Muscle layer of duodenum (tissue), 2 donors: ENCODE measurements around the gene NUP107.

Experiments used
- H3K27ac ChIP-seq: one replicate; pipeline ENCODE4 v1.7.0; 2013; ENCODE audit warnings: mild to moderate bottlenecking, low read length
- H3K27me3 ChIP-seq: one replicate; pipeline ENCODE4 v1.7.0; 2013; ENCODE audit warnings: low read depth, mild to moderate bottlenecking, control low read depth, low read length
- H3K36me3 ChIP-seq, 2 donors: one replicate each; pipeline ENCODE4 v1.7.0; 2013; ENCODE audit warnings: low read length in 2 of 2, control low read depth in 1 of 2, mild to moderate bottlenecking in 1 of 2; ENCODE audit not compliant: insufficient read depth in 2 of 2, control insufficient read depth in 1 of 2
- H3K4me1 ChIP-seq, 2 donors: one replicate each; pipeline ENCODE4 v1.7.0; 2013; ENCODE audit warnings: low read length in 2 of 2, mild to moderate bottlenecking in 2 of 2, control low read depth in 1 of 2, moderate library complexity in 1 of 2; ENCODE audit not compliant: insufficient read depth in 2 of 2, control insufficient read depth in 1 of 2
- H3K4me3 ChIP-seq, 2 donors: one replicate each; pipeline ENCODE4 v1.7.0; 2013; ENCODE audit warnings: low read length in 2 of 2, low read depth in 1 of 2, mild to moderate bottlenecking in 1 of 2
- H3K9me3 ChIP-seq, 2 donors: one replicate each; pipeline ENCODE4 v1.7.0; 2013; ENCODE audit warnings: low read length in 2 of 2, control low read depth in 1 of 2, mild to moderate bottlenecking in 1 of 2; ENCODE audit not compliant: control insufficient read depth in 1 of 2
- donor health status: healthy.

Gene NUP107

GRCh38 chr12:68790952-68791234, 104.1 kb downstream of the NUP107 start:
- H3K27me3 ChIP-seq, result no peaks in the 10 kb centered on the region
- no peaks in the 10 kb centered on the region for H3K9me3 ChIP-seq
- no peak overlapping the region for H3K27ac ChIP-seq
- H3K4me3 ChIP-seq, result no peak overlapping the region
- H3K36me3 ChIP-seq, result no peaks in the 10 kb centered on the region
- H3K4me1 ChIP-seq, result no peaks in the 10 kb centered on the region

GRCh38 chr12:68791897-68792481, 105.2 kb downstream of the NUP107 start:
- Histone ChIP-seq H3K27ac (no peak overlapping the region), H3K36me3 (no peaks in the 10 kb centered on the region), H3K4me3 (no peak overlapping the region), H3K27me3 (no peaks in the 10 kb centered on the region), H3K4me1 (no peaks in the 10 kb centered on the region), H3K9me3 (no peaks in the 10 kb centered on the region)

GRCh38 chr12:68792952-68793351, 106.2 kb downstream of the NUP107 start:
- Histone ChIP-seq H3K4me1 (no peaks in the 10 kb centered on the region), H3K27me3 (no peaks in the 10 kb centered on the region), H3K36me3 (no peaks in the 10 kb centered on the region), H3K27ac (no peak overlapping the region), H3K9me3 (no peaks in the 10 kb centered on the region), H3K4me3 (no peak overlapping the region)

- Histone ChIP-seq H3K27me3 (no peaks in the 10 kb centered on the region), H3K36me3 (no peaks in the 10 kb centered on the region), H3K27ac (no peak overlapping the region), H3K4me3 (no peak overlapping the region), H3K4me1 (no peaks in the 10 kb centered on the region), H3K9me3 (no peaks in the 10 kb centered on the region)
Measured at GRCh38 chr12:68793436-68793835, 106.7 kb downstream of the NUP107 start.

- Histone ChIP-seq H3K9me3 (no peaks in the 10 kb centered on the region), H3K4me3 (no peak overlapping the region), H3K27ac (no peak overlapping the region), H3K4me1 (no peaks in the 10 kb centered on the region), H3K36me3 (no peaks in the 10 kb centered on the region), H3K27me3 (no peaks in the 10 kb centered on the region)
Measured at GRCh38 chr12:68793975-68794652, 107.3 kb downstream of the NUP107 start.

DNA sequence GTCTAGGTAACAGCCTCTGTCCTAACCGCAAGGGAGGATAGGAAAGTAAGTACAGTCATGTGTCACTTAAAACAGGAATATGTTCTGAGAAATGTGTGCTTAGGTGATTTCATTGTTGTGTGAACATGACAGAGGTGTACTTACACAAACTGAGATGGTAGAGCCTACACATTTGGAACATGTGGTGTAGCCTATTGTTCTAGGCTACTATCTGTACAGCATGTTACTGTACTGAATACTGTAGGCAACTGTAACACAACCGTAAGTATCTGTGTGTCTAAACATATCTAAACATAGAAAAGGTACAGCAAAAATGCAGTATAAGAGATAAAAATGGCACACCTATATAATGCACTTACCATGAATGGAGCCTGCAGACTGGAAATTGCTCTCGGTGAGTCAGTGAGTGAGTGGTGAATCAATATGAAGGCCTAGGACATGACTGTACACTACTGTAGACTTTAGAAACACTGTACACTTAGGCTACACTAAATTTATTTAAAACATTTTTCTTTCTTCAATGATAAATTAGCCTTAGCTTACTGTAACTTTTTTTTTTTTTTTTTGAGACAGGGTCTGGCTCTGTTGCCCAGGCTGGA, 108.0 kb downstream of the NUP107 start:
- no peak overlapping the region for H3K27ac ChIP-seq
- H3K36me3 ChIP-seq, result no peaks in the 10 kb centered on the region
- no peak overlapping the region for H3K4me3 ChIP-seq
- H3K27me3 ChIP-seq, result no peaks in the 10 kb centered on the region
- H3K9me3 ChIP-seq, result no peaks in the 10 kb centered on the region
- H3K4me1 ChIP-seq, result no peaks in the 10 kb centered on the region
